ENCODE data around the gene CLCF1. TPM values are rescaled to one million over a fixed set of nuclear protein-coding genes. Genes with fewer than 3 reads are reported as not detected.

Gene CLCF1
- total and polyA plus RNA-seq, 2 of the 13 experiments (the other 11 are each of a cell fraction or from before 2014, with no cell fraction given): 0.49 to 0.78 TPM

DNA sequence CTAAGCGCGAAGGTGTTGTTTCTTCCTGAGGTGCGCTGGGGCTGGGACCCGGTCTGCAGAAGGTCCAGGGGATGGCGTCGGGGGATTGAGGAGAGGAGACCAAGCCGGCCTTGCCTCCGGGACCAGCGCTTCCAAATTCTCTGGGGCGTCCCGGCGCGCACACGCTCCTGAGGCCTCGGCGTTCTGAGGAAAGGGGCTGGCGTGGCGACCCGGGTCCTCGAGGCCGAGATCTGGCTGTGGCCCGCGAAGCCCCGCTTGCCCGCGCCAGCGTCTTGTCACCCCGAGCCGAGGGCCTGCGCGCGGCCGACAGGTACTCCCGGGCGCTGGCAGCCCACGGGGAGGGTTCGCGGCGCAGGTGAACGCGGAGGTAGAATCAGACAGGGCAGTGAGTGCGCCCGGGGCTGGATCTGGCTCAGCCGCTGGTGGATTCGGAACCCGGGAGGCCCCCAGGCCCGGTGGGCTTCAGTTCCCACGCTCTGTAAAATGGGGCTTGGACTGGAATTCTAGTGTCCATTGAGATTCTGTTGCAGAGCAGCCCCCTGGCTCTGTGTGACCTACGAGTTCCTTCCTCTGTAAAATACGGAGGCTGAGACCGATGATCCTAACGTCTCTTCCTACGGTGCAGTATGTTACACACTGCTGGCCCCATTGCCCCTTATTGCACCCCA is 55.4 kb downstream of the CLCF1 start (continued):
- TF ChIP-seq, protein P1, sequence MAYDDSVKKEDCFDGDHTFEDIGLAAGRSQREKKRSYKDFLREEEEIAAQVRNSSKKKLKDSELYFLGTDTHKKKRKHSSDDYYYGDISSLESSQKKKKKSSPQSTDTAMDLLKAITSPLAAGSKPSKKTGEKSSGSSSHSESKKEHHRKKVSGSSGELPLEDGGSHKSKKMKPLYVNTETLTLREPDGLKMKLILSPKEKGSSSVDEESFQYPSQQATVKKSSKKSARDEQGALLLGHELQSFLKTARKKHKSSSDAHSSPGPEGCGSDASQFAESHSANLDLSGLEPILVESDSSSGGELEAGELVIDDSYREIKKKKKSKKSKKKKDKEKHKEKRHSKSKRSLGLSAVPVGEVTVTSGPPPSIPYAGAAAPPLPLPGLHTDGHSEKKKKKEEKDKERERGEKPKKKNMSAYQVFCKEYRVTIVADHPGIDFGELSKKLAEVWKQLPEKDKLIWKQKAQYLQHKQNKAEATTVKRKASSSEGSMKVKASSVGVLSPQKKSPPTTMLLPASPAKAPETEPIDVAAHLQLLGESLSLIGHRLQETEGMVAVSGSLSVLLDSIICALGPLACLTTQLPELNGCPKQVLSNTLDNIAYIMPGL (CRISPR knock-in tag; IDR thresholded peaks at IDR 0.05; ENCODE audit: borderline replicate concordance in 1 of 2, low read depth in 1 of 2): peak in 1 of 2 experiments; percentile 23; a peak in 1 of 4 replicates
- 0 out of 2 replicates have a peak, but pooled peaks have one; percentile 1 for TF ChIP-seq YEATS4 (CRISPR knock-in tag; IDR thresholded peaks at IDR 0.05; ENCODE audit: borderline replicate concordance)
- peak; percentile 35; the same call in 1 of the 2 replicates for TF ChIP-seq ZNF556 (CRISPR knock-in tag; IDR thresholded peaks at IDR 0.05; ENCODE audit: borderline replicate concordance)
- TF ChIP-seq, protein P2, sequence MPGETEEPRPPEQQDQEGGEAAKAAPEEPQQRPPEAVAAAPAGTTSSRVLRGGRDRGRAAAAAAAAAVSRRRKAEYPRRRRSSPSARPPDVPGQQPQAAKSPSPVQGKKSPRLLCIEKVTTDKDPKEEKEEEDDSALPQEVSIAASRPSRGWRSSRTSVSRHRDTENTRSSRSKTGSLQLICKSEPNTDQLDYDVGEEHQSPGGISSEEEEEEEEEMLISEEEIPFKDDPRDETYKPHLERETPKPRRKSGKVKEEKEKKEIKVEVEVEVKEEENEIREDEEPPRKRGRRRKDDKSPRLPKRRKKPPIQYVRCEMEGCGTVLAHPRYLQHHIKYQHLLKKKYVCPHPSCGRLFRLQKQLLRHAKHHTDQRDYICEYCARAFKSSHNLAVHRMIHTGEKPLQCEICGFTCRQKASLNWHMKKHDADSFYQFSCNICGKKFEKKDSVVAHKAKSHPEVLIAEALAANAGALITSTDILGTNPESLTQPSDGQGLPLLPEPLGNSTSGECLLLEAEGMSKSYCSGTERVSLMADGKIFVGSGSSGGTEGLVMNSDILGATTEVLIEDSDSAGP (CRISPR knock-in tag; IDR thresholded peaks at IDR 0.05; ENCODE audit: borderline replicate concordance): peak; percentile 67; the same call in 1 of the 2 replicates
- TF ChIP-seq NAIF1 (CRISPR knock-in tag; IDR thresholded peaks at IDR 0.05; ENCODE audit: borderline replicate concordance): 0 out of 2 replicates have a peak, but pooled peaks have one; percentile 27
- peak; percentile 48; the same call in 1 of the 2 replicates for TF ChIP-seq ZNF773 (CRISPR knock-in tag; IDR thresholded peaks at IDR 0.05; ENCODE audit: borderline replicate concordance)
- TF ChIP-seq AKAP8 (CRISPR knock-in tag; IDR thresholded peaks at IDR 0.05): 0 out of 2 replicates have a peak, but pooled peaks have one; percentile 40
- no peak for TF ChIP-seq SP4 (CRISPR knock-in tag; IDR thresholded peaks at IDR 0.05)
- TF ChIP-seq, protein P3, sequence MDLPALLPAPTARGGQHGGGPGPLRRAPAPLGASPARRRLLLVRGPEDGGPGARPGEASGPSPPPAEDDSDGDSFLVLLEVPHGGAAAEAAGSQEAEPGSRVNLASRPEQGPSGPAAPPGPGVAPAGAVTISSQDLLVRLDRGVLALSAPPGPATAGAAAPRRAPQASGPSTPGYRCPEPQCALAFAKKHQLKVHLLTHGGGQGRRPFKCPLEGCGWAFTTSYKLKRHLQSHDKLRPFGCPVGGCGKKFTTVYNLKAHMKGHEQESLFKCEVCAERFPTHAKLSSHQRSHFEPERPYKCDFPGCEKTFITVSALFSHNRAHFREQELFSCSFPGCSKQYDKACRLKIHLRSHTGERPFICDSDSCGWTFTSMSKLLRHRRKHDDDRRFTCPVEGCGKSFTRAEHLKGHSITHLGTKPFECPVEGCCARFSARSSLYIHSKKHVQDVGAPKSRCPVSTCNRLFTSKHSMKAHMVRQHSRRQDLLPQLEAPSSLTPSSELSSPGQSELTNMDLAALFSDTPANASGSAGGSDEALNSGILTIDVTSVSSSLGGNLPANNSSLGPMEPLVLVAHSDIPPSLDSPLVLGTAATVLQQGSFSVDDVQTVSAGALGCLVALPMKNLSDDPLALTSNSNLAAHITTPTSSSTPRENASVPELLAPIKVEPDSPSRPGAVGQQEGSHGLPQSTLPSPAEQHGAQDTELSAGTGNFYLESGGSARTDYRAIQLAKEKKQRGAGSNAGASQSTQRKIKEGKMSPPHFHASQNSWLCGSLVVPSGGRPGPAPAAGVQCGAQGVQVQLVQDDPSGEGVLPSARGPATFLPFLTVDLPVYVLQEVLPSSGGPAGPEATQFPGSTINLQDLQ (CRISPR knock-in tag; IDR thresholded peaks at IDR 0.05): no peak
- TF ChIP-seq, protein P4, sequence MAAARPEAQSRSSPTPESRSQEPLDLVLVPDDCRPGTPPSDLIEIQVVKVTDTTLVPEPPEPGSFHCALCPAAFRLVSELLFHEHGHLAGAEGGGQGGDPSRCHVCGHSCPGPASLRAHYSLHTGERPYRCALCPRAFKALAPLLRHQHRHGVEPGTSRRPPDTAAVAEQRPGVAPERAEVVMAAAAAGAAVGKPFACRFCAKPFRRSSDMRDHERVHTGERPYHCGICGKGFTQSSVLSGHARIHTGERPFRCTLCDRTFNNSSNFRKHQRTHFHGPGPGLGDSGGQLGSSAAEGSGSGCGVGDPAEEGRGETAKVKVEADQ (CRISPR knock-in tag; IDR thresholded peaks at IDR 0.05; ENCODE audit: borderline replicate concordance): peak; percentile 37; the same call in 1 of the 2 replicates
- TF ChIP-seq ZNF543 (CRISPR knock-in tag; IDR thresholded peaks at IDR 0.05): 0 out of 2 replicates have a peak, but pooled peaks have one; percentile 48
- TF ChIP-seq NFE2L1 (CRISPR knock-in tag; IDR thresholded peaks at IDR 0.05; ENCODE audit: borderline replicate concordance): 0 out of 2 replicates have a peak, but pooled peaks have one; percentile 55
- TF ChIP-seq NFKBIZ (CRISPR knock-in tag; IDR thresholded peaks at IDR 0.05): no peak
- no peak for TF ChIP-seq ZFP1 (CRISPR knock-in tag; IDR thresholded peaks at IDR 0.05)
- TF ChIP-seq SOX5 (CRISPR knock-in tag; IDR thresholded peaks at IDR 0.05; ENCODE audit: borderline replicate concordance): no peak
- TF ChIP-seq, protein P5, sequence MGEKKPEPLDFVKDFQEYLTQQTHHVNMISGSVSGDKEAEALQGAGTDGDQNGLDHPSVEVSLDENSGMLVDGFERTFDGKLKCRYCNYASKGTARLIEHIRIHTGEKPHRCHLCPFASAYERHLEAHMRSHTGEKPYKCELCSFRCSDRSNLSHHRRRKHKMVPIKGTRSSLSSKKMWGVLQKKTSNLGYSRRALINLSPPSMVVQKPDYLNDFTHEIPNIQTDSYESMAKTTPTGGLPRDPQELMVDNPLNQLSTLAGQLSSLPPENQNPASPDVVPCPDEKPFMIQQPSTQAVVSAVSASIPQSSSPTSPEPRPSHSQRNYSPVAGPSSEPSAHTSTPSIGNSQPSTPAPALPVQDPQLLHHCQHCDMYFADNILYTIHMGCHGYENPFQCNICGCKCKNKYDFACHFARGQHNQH (CRISPR knock-in tag; IDR thresholded peaks at IDR 0.05): 0 out of 2 replicates have a peak, but pooled peaks have one; percentile 15
- no peak for TF ChIP-seq SIX4 (CRISPR knock-in tag; IDR thresholded peaks at IDR 0.05)
- no peak for TF ChIP-seq TBX2 (CRISPR knock-in tag; IDR thresholded peaks at IDR 0.05; ENCODE audit: borderline replicate concordance)
- TF ChIP-seq HOXA9 (CRISPR knock-in tag; IDR thresholded peaks at IDR 0.05; ENCODE audit: borderline replicate concordance): no peak
- peak; percentile 3; the same call in 1 of the 2 replicates for TF ChIP-seq CBFB (CRISPR knock-in tag; IDR thresholded peaks at IDR 0.05)

All from HepG2 (cell line).